Measurements from ENCODE around the gene PRPF19. TPM values are rescaled to one million over a fixed set of nuclear protein-coding genes. Genes with fewer than 3 reads are reported as not detected.

PRPF19 gene
- total RNA-seq, 1 donor from 2014 or later, result 74.4 TPM

- no peaks in the 10 kb centered on the region for H3K36me3 Mint-ChIP-seq (ENCODE audit: unreplicated experiment)
- peaks cover 11% of the 10 kb centered on the region for H3K9me3 Mint-ChIP-seq (ENCODE audit: unreplicated experiment)
- TF ChIP-seq CTCF (IDR thresholded peaks at IDR 0.05; ENCODE audit: partially characterized antibody, unreplicated experiment), result no peak
- DNase-seq, result no peak
- H3K27me3 Mint-ChIP-seq (ENCODE audit: unreplicated experiment), result peaks cover 8% of the 10 kb centered on the region
- H3K4me1 Mint-ChIP-seq (ENCODE audit: low read depth, unreplicated experiment), result peaks cover 28% of the 10 kb centered on the region
- peak overlapping the region; percentile 17 for H3K27ac Mint-ChIP-seq (ENCODE audit: unreplicated experiment)
- peak overlapping the region; percentile 88 for H3K4me3 Mint-ChIP-seq (ENCODE audit: unreplicated experiment)
Measured at GRCh38 chr11:60842668-60843600, 63.5 kb downstream of the PRPF19 start.

- no peak for TF ChIP-seq CTCF (IDR thresholded peaks at IDR 0.05; ENCODE audit: partially characterized antibody, unreplicated experiment)
- no peaks in the 10 kb centered on the region for H3K36me3 Mint-ChIP-seq (ENCODE audit: unreplicated experiment)
Measured at GRCh38 chr11:60841797-60842667, 64.4 kb downstream of the PRPF19 start, which contains the start of gene CCDC86. TSS of gene CCDC86 (plus strand) at chr11:60842113. CDS start at chr11:60842125, 12 bp downstream.

More at GRCh38 chr11:60841797-60842667, 64.4 kb downstream of the PRPF19 start, which contains the start of gene CCDC86:
- peaks cover 8% of the 10 kb centered on the region for H3K27me3 Mint-ChIP-seq (ENCODE audit: unreplicated experiment)
- H3K9me3 Mint-ChIP-seq (ENCODE audit: unreplicated experiment), result peaks cover 11% of the 10 kb centered on the region
- peak; percentile 99 for DNase-seq
- peak within 1 kb of the TSS; percentile 90 for H3K27ac Mint-ChIP-seq (ENCODE audit: unreplicated experiment)
- H3K4me3 Mint-ChIP-seq (ENCODE audit: unreplicated experiment), result peak within 1 kb of the TSS; percentile 88
- peaks cover 30% of the 10 kb centered on the region for H3K4me1 Mint-ChIP-seq (ENCODE audit: low read depth, unreplicated experiment)

Other genes with a start within 250 kb of the PRPF19 start
- not detected for gene MS4A8, start 207.0 kb downstream of the PRPF19 start, total RNA-seq (ENCODE audit: unreplicated experiment)
- gene MS4A18, start 181.9 kb downstream of the PRPF19 start, total RNA-seq (ENCODE audit: unreplicated experiment), result not detected
- not detected for gene MS4A15, start 149.7 kb downstream of the PRPF19 start, total RNA-seq (ENCODE audit: unreplicated experiment)
- gene MS4A10, start 121.3 kb downstream of the PRPF19 start, total RNA-seq (ENCODE audit: unreplicated experiment), result not detected
- gene CCDC86, start 64.5 kb downstream of the PRPF19 start, total RNA-seq (ENCODE audit: unreplicated experiment), result 12.7 TPM
- gene PTGDR2, start 50.6 kb downstream of the PRPF19 start, total RNA-seq (ENCODE audit: unreplicated experiment), result 0.32 TPM
- gene ZP1, start 39.0 kb downstream of the PRPF19 start, total RNA-seq (ENCODE audit: unreplicated experiment), result not detected
- 4.0 TPM for gene TMEM109, start 7.6 kb upstream of the PRPF19 start, total RNA-seq (ENCODE audit: unreplicated experiment)
- 664 TPM for gene TMEM132A, start 17.9 kb upstream of the PRPF19 start, total RNA-seq (ENCODE audit: unreplicated experiment)
- 4.4 TPM for gene SLC15A3, start 45.6 kb upstream of the PRPF19 start, total RNA-seq (ENCODE audit: unreplicated experiment)
- not detected for gene CD6, start 65.1 kb upstream of the PRPF19 start, total RNA-seq (ENCODE audit: unreplicated experiment)
- not detected for gene CD5, start 195.9 kb upstream of the PRPF19 start, total RNA-seq (ENCODE audit: unreplicated experiment)

All from glutamatergic neuron (in vitro differentiated cells).